ENCODE results near the gene FRMD8.

GRCh38 chr11:65459552-65459951 is 73.1 kb downstream of the FRMD8 start:
- no peak for TF ChIP-seq CTCF (conservative IDR thresholded peaks at IDR 0.05; ENCODE audit: low read depth, low read length)
- TF ChIP-seq EZH2 (IDR thresholded peaks at IDR 0.05; ENCODE audit: borderline replicate concordance, low read depth, low read length, poor library complexity, severe bottlenecking) = no peak

Data from A673 (cell line).